ENCODE data around the gene ZNF385A.

The ZNF385A gene

GRCh38 chr12:54368025-54368708 lies 16.4 kb downstream of the ZNF385A start:
- H3F3A ChIP-seq (ENCODE audit: control insufficient read depth, insufficient read depth), result peaks cover 3% of the 10 kb centered on the region; the same call in 1 of the 2 replicates
- no peaks in the 10 kb centered on the region for H3K9me3 ChIP-seq (ENCODE audit: control insufficient read depth, insufficient read depth, low read length)
- no peaks in the 10 kb centered on the region for H3K36me3 ChIP-seq (ENCODE audit: control insufficient read depth, low read length)
- H3K9me2 ChIP-seq (replicated peaks; ENCODE audit: control insufficient read depth, low read length), result no peaks in the 10 kb centered on the region
- H3K4me1 ChIP-seq (ENCODE audit: control insufficient read depth, low read length), result peaks cover 35% of the 10 kb centered on the region
- H3K79me2 ChIP-seq (ENCODE audit: control insufficient read depth, low read length), result no peaks in the 10 kb centered on the region
- no peak for TF ChIP-seq EZH2phosphoT487 (IDR thresholded peaks at IDR 0.05; ENCODE audit: borderline replicate concordance, low read length)
- 0 out of 2 replicates have a peak, but pooled peaks cover 3% of the 10 kb centered on the region for H3K27me3 ChIP-seq (ENCODE audit: control insufficient read depth, low read length)
- peak overlapping the region; percentile 55 for H3K4me2 ChIP-seq (ENCODE audit: low read length)
- H4K20me1 ChIP-seq (ENCODE audit: control insufficient read depth, insufficient read depth, low read depth, low read length), result no peaks in the 10 kb centered on the region
- no peak overlapping the region for H3K27ac ChIP-seq (ENCODE audit: low read depth, low read length)
- peak overlapping the region; percentile 42 for H3K4me3 ChIP-seq (ENCODE audit: low read length)

- 0 out of 2 replicates have a peak, but pooled peaks cover 3% of the 10 kb centered on the region for H3K27me3 ChIP-seq (ENCODE audit: control insufficient read depth, low read length)
These were observed 20.1 kb downstream of the ZNF385A start, which contains the start of gene GPR84 for GRCh38 chr12:54364413-54364812. Gene GPR84 (minus strand): TSS chr12:54364486. CDS start chr12:54363851, 635 bp downstream.

GRCh38 chr12:54363618-54364017 lies 20.9 kb downstream of the ZNF385A start:
- peaks cover 6% of the 10 kb centered on the region; the same call in 1 of the 2 replicates for H3F3A ChIP-seq (ENCODE audit: control insufficient read depth, insufficient read depth)
- no peaks in the 10 kb centered on the region for H3K9me2 ChIP-seq (replicated peaks; ENCODE audit: control insufficient read depth, low read length)
- no peak overlapping the region for H3K4me2 ChIP-seq (ENCODE audit: low read length)
- peaks cover 35% of the 10 kb centered on the region for H3K4me1 ChIP-seq (ENCODE audit: control insufficient read depth, low read length)
- no peaks in the 10 kb centered on the region for H3K9me3 ChIP-seq (ENCODE audit: control insufficient read depth, insufficient read depth, low read length)
- H3K36me3 ChIP-seq (ENCODE audit: control insufficient read depth, low read length), result 0 out of 2 replicates have a peak, but pooled peaks cover 2% of the 10 kb centered on the region
- no peaks in the 10 kb centered on the region; the same call in 1 of the 2 replicates for H3K79me2 ChIP-seq (ENCODE audit: control insufficient read depth, low read length)
- no peaks in the 10 kb centered on the region for H4K20me1 ChIP-seq (ENCODE audit: control insufficient read depth, insufficient read depth, low read depth, low read length)
- H3K4me3 ChIP-seq (ENCODE audit: low read length), result no peak overlapping the region
- H3K27ac ChIP-seq (ENCODE audit: low read depth, low read length), result no peak overlapping the region
- 0 out of 2 replicates have a peak, but pooled peaks cover 3% of the 10 kb centered on the region for H3K27me3 ChIP-seq (ENCODE audit: control insufficient read depth, low read length)
- TF ChIP-seq EZH2phosphoT487 (IDR thresholded peaks at IDR 0.05; ENCODE audit: borderline replicate concordance, low read length), result no peak
- no peak for TF ChIP-seq CTCF (IDR thresholded peaks at IDR 0.05; ENCODE audit: low read depth, low read length, poor library complexity, severe bottlenecking)

More at GRCh38 chr12:54364413-54364812, 20.1 kb downstream of the ZNF385A start, which contains the start of gene GPR84:
- Histone ChIP-seq H4K20me1 (ENCODE audit: control insufficient read depth, insufficient read depth, low read depth, low read length) (no peaks in the 10 kb centered on the region), H3K36me3 (ENCODE audit: control insufficient read depth, low read length) (no peaks in the 10 kb centered on the region), H3K4me2 (ENCODE audit: low read length) (no peak within 1 kb of the TSS), H3K27ac (ENCODE audit: low read depth, low read length) (no peak within 1 kb of the TSS), H3K9me2 (replicated peaks; ENCODE audit: control insufficient read depth, low read length) (no peaks in the 10 kb centered on the region), H3K4me3 (ENCODE audit: low read length) (no peak within 1 kb of the TSS), H3K4me1 (ENCODE audit: control insufficient read depth, low read length) (peaks cover 36% of the 10 kb centered on the region), H3F3A (ENCODE audit: control insufficient read depth, insufficient read depth) (peaks cover 6% of the 10 kb centered on the region; the same call in 1 of the 2 replicates), H3K79me2 (ENCODE audit: control insufficient read depth, low read length) (no peaks in the 10 kb centered on the region), H3K9me3 (ENCODE audit: control insufficient read depth, insufficient read depth, low read length) (no peaks in the 10 kb centered on the region)
- TF ChIP-seq CTCF (IDR thresholded peaks at IDR 0.05; ENCODE audit: low read depth, low read length, poor library complexity, severe bottlenecking) (no peak), EZH2phosphoT487 (IDR thresholded peaks at IDR 0.05; ENCODE audit: borderline replicate concordance, low read length) (no peak)

- H3K27me3 ChIP-seq (ENCODE audit: control insufficient read depth, low read length), result 0 out of 2 replicates have a peak, but pooled peaks cover 3% of the 10 kb centered on the region
- H3K9me3 ChIP-seq (ENCODE audit: control insufficient read depth, insufficient read depth, low read length), result no peaks in the 10 kb centered on the region
- no peak for TF ChIP-seq EZH2phosphoT487 (IDR thresholded peaks at IDR 0.05; ENCODE audit: borderline replicate concordance, low read length)
- no peak for TF ChIP-seq CTCF (IDR thresholded peaks at IDR 0.05; ENCODE audit: low read depth, low read length, poor library complexity, severe bottlenecking)
These were observed 21.5 kb downstream of the ZNF385A start for GRCh38 chr12:54363047-54363446.

More at GRCh38 chr12:54363047-54363446, 21.5 kb downstream of the ZNF385A start:
- Histone ChIP-seq H3K4me3 (ENCODE audit: low read length) (no peak overlapping the region), H3K36me3 (ENCODE audit: control insufficient read depth, low read length) (0 out of 2 replicates have a peak, but pooled peaks cover 3% of the 10 kb centered on the region), H3K9me2 (replicated peaks; ENCODE audit: control insufficient read depth, low read length) (no peaks in the 10 kb centered on the region), H3K4me2 (ENCODE audit: low read length) (no peak overlapping the region), H4K20me1 (ENCODE audit: control insufficient read depth, insufficient read depth, low read depth, low read length) (no peaks in the 10 kb centered on the region), H3K4me1 (ENCODE audit: control insufficient read depth, low read length) (peaks cover 35% of the 10 kb centered on the region), H3F3A (ENCODE audit: control insufficient read depth, insufficient read depth) (peaks cover 6% of the 10 kb centered on the region; the same call in 1 of the 2 replicates), H3K27ac (ENCODE audit: low read depth, low read length) (no peak overlapping the region), H3K79me2 (ENCODE audit: control insufficient read depth, low read length) (peaks cover under 1% of the 10 kb centered on the region; the same call in 1 of the 2 replicates)

Data from DOHH2 (cell line).